HG03354 (cell line): ENCODE measurements around the gene OVCH1.
"Not testable (repeated sequence)": the region's sequence is repeated elsewhere in the genome, so short reads cannot be mapped to it uniquely, and the experiment has no call there.

Experiments used
- ATAC-seq: cut with Tn5 transposase; IDR thresholded peaks from one replicate; pipeline ENCODE4 v1.9.1; 2021; ENCODE audit warnings: mild to moderate bottlenecking; ENCODE audit not compliant: unreplicated experiment, poor library complexity, severe bottlenecking

Gene OVCH1

DNA sequence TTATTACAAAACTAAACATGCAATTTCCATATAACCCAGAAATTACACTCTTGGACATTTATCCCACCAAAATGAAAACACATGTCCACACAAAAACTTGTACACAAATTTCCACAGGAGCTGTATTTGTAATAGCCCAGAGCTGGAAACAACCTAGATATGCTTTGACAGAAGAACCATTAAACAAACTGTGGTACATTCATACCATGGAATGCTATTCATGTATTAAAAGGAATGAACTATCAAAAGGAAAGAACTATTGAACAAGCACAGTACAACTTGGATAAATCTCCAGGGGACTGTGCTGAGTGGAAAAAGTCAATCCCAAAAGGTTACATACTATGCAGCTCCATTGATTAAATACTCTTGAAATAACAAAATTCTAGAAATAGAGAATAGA is 80.7 kb downstream of the OVCH1 start:
- ATAC-seq = no peak

DNA sequence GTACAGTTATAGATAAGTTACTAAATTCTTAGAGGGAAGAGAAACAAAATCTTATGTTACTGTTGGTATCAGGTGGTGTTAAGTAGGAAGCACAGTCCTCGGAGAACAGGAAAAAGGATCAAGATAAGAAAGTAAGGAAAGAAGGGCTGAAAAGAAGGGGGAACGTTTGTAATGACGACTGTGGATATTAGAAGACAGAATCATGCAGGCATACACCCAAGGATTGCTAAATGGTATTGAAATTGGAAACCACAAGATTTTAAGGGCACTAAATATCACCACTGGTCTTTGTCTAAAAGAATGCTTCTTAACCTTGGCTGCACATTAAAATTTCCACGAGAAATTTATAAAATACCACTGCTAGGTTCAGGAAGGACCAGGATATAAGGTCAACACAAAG is 82.4 kb downstream of the OVCH1 start:
- ATAC-seq = no peak

DNA sequence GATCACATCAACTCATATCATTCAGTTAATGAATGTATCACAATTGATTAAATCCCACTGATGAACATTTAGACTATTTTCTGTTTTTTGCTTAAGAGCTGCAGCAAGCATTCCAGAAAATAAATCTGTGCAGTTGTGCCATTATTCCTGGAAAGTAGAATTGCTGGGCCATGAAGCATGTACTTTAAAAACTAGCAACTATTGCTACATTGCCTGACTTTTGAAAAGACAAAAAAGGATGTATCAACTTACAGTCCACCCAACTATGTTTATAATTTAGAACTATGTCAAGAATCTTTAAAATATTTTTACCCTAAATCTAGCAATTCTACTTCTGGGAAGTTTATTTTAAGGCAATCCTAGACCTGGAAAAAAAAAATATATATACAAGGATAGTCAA is 83.1 kb downstream of the OVCH1 start:
- ATAC-seq = no peak

DNA sequence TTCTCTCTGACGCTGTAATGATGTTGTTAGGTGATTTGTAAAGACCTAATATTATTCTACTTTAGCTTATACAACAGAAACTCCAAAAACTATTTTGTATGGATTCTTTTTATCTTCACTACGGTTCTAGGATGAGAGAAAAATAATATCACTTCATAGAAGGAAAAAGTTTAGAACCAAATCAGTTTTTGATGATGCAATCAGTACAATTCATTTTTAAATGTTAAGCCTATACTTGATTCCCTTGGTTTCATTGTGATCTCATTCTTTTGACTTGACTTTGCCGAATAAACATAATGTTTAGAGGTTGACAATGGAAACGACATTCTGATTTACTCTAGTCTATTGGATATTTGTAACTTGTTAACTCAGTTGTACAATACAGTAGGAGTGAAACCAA is 91.9 kb downstream of the OVCH1 start:
- no peak for ATAC-seq

GRCh38 chr12:29403991-29404390 is 93.5 kb downstream of the OVCH1 start:
- ATAC-seq = no peak

DNA sequence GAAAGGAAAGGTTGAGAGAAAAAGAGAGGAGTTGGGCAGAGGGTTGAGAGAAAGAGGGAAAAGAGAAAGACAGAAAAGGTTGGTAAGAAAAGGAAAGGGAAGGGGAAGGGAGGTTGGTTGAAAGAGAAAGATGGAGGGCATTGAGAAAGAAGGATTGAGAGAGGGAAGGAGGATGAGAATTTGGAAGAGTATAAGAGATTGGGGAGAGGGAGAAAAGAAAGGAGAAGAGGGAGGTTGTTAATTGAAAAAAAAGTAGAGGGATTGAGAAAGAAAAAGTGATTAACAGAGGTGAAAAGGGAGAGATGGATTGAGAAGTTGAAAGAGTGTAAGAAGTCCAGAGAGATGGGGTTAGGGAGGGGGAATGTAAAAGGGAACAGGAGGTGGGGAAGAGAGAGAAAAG is 95.0 kb downstream of the OVCH1 start:
- no peak for ATAC-seq

GRCh38 chr12:29398495-29398894 is 99.0 kb downstream of the OVCH1 start:
- ATAC-seq = no peak

DNA sequence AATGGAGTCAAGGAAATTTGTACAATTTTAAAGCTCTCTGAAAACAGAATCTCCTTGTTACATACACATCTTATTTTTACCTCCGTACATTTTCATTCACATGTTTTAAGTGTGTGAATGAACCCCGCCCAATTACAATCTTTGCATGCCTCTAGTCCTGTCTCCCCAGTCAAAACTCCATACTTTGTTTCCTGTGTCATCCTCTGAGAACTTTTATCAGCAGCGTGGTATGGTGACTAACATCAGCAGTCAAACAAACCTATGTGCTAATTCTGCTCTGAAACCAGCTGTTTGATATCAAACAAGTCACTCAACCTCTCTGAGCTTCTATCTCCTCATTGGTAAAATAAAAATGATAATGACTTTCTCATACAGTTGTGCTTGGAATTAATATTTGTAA is 100.7 kb downstream of the OVCH1 start:
- ATAC-seq = no peak

DNA sequence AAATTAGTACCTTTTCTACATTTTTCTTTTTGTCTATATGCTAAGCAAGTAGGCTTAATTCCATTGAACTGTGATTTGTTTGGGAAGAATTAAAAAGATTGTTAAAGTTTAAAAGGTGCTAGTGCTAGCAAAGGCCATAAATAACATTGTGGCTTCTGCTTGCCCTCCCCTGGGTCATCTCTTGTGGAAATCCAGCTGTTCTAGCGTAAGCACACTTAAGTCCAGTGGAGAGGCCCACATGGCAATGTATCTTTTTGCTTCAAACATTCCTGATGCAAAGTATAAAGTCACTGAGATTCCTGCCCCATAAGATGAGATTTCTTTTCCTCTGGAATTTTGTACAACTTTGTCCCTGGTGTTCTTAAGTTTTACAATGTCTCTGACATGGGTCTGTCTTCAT is 102.1 kb downstream of the OVCH1 start:
- ATAC-seq = no peak

DNA sequence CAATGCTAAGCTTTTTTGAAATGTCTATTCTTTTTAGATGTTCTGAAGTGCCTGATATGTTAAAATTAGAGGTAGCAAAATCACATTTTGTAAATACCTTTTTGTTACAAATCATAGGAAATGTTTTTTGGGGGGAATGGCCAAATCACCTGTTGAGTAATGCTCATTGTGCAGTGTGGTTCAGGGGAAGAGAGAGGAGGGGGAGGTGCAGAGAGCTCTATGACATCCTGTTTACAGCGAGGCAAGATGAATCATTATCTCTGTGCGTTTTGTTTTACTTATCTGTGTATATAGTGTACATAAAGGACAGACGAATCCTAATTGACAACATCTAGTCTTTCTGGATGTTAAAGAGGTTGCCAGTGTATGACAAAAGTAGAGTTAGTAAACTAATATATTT is 107.1 kb downstream of the OVCH1 start:
- not testable (repeated sequence) for ATAC-seq

GRCh38 chr12:29389295-29389919 is 108.1 kb downstream of the OVCH1 start:
- ATAC-seq = no peak

GRCh38 chr12:29386084-29386680 is 111.3 kb downstream of the OVCH1 start:
- ATAC-seq = not testable (repeated sequence)

DNA sequence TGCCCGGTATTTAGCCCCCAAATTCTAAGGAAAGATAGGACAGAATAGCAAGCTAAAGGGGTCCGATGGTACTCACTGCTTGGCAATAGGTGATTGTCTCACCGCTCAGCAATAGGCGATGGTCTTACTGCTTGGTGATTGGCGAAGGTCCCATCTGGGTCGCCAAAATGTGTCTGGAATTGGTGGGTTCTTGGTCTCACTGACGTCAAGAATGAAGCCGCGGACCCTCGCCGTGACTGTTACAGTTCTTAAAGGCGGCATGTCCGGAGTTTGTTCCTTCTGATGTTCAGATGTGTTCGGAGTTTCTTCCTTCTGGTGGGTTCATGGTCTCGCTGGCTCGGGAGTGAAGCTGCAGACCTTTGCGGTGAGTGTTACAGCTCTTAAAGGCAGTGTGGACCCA is 112.3 kb downstream of the OVCH1 start:
- not testable (repeated sequence) for ATAC-seq

DNA sequence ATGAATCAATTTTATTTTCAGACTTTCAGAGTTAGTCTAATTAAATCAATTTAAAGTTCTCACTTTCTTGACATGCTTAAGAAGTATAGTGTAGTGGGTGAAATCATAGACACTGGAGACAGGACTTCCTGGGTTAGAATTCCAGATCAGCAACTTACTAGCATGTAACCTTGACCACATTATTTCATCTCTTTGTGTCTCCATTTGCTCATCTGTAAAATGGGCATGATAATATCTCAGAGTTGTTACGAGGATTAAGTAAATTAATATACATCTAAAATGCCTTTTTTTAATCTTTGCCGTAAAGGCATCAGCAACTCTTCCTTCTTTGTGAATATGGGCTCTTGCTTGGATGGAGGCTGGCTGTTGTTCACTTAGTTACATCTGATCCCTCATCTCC is 115.2 kb downstream of the OVCH1 start:
- ATAC-seq = no peak

GRCh38 chr12:29380536-29381523 is 116.7 kb downstream of the OVCH1 start, which contains the start of gene ERGIC2:
Gene ERGIC2, minus strand, starts transcription at chr12:29381172. Its CDS starts 9,539 bp downstream, at chr12:29371633.
- peak; percentile 97 for ATAC-seq
